HG02571 (cell line): Measurements from ENCODE around the gene RYR3.

Source experiments
- ATAC-seq: cut with Tn5 transposase; IDR thresholded peaks from one replicate; pipeline ENCODE4 v1.9.1; 2021; ENCODE audit warnings: mild to moderate bottlenecking, moderate library complexity; ENCODE audit not compliant: unreplicated experiment

The RYR3 gene

DNA sequence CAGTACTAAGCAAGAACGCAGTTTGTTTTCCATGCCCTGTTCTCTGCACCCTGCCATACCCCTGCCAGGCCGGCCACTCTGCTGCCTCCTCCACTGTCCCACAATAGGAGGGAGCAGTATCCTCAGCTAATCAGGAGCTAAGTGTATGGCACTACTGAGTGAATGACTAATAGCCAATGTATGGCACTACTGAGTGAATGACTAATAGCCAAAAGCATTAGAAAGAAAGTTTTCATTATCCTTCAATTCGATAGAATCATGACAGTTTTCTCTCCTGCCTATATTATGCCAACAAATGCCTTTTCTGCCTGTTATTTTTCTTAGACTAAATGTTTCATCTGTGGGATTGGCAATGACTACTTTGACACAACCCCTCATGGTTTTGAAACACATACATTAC is 550.0 kb downstream of the RYR3 start:
- no peak for ATAC-seq

DNA sequence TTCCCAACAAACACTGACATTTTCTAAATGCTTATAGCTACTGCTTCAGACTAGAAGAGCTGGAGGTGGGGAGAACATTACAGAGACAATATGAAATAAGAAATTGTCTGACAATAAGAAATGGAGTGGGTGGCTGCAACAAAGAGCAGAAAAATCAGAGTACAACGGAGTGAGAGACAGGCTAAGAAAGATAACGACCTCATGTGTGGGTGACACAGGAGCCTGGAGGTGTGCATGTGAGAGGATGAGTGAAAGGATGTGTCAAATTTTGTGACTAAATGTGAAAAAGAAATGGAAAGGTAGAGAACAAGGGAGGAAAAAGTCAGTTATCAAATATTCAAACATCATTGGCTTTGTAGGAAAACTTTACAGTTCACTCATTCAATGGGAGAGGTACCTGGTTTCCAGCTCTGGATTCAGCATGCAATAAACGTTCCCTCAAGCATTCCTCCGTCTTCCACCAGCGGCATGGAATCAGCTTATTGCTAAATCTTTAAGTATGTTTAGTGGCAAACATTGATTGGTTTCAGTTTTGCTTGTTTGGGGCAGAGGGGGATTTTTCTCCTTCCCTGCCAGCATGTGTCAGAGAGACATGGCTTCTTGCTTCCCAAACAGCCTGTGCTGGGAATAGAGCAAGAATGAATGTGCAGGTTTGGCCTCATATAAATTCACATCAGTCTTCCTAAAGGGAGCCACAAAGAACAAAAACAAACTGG is 553.8 kb downstream of the RYR3 start:
- ATAC-seq, result no peak

DNA sequence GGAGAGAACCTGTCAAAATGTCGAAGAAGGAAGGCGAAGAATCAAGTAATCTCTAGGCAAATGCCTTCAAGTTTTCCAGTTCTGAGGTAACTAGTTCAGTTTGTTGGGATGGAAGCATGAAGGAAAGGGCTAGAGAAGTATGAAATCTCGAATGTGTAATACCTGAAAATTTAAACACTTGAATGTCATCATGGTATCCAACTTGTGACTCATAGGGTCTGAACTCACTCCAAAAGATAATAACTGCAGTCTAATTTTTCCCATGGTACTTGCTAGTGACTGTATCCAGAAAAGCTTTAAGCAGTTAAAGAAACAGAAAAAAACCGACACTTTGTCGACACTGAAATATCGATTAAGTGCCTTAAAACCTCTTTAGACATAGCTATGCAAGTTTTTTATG is 554.6 kb downstream of the RYR3 start:
- ATAC-seq, result no peak

DNA sequence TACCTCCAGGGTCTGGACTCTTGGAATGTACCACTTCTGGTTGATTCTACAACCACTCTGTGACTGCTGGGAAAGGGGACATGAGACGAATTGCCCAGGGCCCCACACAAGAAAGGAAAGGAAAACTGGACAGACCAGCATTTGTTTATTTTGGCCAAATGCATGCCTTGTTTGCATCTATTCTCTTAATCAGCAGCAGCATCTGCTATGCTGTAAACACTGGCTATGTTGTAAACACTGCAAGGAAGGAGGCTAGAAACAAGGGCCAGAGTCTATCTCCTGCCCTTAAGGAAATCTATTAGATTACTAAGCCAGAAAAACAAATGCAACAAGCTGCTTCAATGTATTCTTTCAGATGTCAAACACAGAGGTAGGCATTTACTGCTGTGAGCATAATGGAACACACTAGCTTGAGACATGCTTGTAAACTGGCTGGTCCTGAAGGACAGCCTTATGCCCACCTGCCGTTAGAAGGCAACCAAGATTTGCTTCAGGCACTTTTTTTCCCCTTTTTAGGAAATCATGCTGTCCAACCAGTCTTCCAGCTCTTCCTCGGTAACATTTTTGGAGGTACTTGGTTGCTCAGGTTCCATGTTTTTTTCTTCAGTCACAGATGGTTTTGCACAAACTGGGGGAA is 555.5 kb downstream of the RYR3 start:
- ATAC-seq, result no peak

DNA sequence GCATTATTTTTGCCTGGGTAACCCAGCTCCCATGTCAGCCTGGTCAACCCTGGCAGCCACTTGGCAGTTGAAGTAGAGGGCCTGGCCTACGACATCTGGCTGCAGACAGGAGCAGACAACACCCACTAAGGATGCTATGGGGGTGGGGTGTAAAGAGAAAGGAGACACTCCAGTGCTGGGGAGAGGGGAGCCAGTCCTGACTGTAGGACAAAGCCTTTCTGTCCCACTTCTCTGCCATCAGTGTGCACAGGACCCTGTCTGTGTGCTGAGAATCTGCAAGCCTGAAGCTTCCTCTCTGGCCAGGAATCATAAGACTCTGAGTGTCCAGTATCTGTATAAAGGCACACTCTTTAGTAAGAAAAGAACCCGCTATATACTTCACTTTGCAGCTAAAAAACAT is 561.2 kb downstream of the RYR3 start:
- ATAC-seq, result no peak

DNA sequence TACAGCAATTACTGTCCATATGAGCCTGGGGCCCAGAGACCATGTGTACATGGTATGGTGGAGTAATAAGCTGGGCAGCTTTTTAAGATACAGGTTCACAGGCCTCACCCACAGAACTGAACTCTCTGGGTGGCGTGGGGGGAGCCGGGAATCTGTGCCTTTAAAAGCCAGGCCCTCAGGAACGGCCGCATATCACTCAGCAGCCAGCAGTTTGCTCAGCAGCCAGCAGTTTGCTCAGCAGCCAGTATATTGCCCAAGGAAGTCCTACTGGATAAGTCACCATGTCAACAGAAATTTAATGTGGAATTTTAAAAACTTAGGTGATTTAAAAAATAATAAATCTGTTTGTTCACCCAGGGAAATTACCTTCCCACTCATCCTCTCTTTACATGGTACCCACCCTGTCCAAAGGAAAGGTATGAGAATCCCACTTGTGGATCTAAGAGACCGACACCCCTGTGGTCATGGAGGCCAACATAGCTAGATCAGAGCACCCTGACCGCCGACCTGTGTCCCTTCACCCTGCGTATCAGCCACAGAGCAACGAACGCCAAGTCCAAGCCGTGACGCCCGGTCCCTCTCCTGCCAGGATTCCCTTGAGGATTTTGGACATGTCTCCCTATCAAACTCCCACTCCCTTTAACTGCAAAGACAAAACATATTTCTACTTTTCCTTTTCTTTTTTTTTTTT is 561.8 kb downstream of the RYR3 start:
- ATAC-seq, result no peak

DNA sequence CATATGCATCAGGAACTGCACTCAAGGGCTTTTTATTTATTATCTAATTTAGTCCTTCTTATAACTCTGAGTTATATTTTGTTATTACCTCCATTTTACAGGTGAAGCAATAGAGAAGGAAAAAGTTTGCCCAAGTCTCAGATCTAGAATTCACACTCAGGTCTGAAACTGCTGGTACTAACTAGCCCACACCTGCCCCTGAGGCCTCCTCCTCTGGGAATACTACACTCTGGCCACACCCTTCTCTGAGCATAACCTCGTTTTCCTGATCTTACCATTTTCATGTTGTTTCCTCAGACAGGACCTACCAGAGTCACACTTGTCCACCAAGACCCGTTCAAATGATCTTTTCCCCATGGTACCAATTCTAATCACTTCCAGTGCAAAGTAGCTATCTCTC is 563.4 kb downstream of the RYR3 start:
- ATAC-seq, result no peak

DNA sequence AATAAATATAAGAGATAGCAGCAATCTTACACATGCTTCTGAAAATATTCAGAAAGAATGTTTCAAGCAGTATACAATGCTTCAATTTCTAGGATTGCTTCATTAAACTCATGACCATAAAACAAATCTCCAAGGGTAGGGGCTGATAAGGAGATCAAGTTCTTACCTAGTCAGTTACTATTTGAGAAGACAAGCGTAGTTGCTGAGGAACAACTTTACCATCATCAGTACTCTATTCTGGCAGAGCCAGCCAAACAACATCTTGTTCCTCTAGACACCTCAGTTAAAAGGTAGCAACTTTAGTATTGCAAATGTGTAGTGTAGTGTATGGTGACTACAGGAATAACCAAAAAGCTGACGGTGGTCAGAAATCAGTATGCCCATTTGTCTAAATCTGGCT is 572.2 kb downstream of the RYR3 start:
- ATAC-seq, result no peak

DNA sequence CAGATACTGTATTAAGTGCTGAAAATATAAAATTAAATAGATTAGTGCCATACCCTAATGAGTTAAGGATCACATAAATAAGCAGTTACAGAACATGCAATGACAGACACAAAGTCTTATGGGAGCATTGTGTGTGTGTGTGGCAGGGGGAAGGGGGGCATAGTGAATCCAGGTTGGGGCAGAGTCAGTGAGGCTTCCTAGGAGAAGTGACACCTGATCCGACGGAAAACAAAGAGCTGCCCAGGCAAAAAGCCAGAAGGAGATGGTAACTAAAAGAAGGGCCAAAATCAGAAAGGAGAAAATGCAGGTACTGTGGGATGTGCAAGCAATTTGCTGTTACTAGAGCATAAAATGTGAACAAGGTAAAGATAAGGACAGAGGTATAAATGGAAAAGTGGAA is 577.4 kb downstream of the RYR3 start:
- no peak for ATAC-seq

DNA sequence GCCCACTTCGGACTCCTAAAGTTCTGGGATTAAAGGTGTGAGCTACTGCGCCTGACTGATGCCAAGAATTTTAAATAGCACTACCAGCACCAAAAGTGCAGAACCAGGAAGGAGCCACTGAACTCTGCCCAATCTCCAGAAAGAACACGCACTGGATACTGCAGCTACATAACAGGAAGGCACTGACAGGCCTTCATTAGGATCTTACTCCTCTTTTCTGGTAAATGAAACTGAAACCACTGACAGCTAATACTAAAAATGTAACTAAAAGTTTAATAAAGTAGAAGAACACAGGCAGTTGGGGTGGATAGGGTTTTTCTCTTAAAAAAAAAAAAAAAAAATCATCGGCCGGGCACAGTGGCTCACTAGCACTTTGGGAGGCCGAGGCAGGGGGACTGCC is 583.4 kb downstream of the RYR3 start:
- ATAC-seq, result no peak

DNA sequence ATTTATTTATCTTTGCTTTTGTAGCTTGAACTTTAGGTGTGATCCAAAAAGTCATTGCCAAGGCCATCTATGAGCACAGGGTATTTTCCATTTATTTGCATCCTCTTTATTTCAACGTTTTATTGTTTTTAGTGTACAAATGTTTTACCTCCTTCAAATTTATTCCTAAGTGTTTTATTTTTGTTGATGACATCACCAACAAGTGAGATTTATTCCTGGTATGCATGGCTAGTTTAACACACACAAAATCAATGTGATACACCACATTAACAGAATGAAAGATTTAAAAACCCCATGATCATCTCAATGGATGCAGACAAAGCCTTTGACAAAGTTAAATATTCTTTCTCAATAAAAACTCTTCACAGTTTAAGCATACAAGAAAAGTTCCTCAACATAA is 591.3 kb downstream of the RYR3 start:
- ATAC-seq, result no peak

DNA sequence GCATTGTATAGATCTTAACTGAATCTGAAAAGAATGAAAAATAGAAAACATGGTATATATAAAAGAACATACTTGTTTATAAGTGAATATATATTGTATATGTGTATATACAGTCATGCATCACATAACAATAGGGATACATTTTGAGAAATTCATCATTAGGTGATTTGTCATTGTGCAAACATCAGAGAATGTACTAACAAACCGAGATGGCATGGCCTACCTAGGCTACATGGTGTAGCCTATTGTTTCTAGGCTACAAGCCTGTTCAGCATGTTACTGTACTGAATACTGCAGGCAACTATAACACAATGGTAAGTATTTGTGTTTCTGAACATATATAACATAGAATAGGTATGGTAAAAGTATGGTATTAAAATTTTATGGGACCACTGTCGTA is 592.9 kb downstream of the RYR3 start:
- ATAC-seq, result no peak

DNA sequence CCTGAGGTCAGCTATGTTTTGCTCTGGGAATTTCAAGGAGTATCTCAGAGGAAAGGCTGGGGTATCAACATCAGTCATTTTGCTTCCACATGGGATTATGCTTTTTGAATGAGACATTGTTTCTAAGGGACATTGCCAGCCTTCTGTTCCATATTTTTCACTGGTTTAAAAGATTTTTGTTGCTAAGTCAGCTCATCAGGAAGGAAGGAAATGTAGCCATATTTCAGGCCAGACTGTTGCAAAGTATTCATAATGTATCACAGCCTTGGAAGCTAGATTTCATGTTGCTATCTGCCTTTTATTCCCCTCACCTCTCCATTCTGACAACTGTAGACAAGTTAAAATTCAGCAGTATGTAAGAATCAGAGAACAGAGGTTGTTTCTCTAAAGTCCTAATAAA is 596.6 kb downstream of the RYR3 start:
- ATAC-seq, result no peak

DNA sequence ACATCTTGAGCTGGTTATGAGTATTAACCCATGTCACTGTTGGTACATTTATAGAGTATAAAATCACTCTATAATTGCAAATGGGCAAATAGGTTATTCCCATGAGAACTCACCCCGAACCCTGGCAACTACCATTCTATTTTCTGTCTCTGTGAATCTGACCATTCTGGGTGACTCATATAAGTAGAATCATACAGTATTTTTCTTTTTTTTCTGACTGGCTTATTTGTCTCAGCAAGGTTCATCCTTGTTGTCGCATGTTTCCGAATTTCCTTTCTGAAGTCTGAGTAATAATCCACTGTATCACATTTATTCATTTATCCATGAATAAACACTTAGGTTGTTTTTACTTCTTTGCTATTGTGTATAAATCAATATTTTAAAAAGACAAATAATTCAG is 597.6 kb downstream of the RYR3 start:
- ATAC-seq, result no peak

DNA sequence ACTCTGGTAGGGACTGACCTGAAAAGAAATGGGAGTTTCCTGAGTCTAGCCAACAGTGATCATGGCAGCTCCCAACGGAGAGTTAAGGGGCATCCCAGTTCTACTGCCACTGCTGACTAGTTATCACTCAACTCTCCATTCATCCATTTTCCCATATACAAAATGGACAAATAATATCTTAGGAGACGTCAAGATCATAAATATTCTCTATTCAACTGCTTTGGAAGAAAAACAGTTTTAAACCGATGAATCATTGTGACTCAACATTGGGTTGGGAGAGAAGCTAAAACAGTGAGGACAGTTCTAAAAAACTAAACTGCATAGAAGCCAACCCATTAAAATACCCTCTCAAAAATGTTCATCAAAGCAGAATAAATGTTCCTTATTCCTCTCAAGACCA is 600.0 kb downstream of the RYR3 start:
- ATAC-seq, result no peak

DNA sequence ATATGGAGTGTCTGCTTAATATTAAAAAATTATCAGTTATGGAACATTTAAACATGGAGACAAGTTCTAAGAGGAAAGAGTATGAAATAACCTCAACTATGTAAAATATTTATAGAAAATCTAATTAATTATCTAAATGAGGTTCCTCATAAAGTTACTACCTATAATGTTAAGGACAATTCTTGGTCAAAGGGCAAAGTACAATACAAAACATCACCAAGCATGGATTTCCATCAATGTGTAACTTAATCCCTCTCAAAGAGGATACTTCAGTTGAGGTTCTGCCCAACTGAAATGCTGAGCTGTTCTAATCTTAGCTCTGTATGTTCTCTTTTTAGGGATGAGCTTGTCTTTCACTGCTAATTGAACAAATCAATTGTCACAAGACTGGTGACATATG is 601.6 kb downstream of the RYR3 start:
- ATAC-seq, result no peak

DNA sequence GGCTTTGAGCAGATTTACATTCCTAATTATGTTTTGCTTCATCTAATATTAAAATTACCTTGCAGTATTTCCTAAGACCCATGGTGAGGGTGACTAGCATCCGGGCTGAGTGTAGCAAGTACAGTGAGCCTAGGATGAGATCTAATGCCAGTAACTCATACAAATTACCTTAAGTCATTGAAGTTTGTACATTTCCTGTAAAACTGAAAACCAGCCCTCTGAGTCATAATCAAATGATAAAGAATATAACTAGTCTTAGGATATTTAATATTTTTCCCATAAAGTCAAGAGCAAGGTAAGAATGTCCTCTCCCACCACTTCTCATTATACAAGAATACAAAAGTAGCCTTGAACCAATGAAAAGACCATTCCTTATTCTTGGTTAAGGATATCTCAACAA is 602.7 kb downstream of the RYR3 start:
- ATAC-seq, result no peak
